Suppressor macrophage treated with lipopolysaccharide for 1 hour (primary cell): ENCODE measurements around the gene R3HDM1.
"Not testable (repeated sequence)": the region's sequence is repeated elsewhere in the genome, so short reads cannot be mapped to it uniquely, and the experiment has no call there.

Experiments used
- DNase-seq, 3 donors: peaks; one replicate each; pipeline ENCODE4 v3.0.0-alpha.2; 2020 to 2022

The R3HDM1 gene

DNA sequence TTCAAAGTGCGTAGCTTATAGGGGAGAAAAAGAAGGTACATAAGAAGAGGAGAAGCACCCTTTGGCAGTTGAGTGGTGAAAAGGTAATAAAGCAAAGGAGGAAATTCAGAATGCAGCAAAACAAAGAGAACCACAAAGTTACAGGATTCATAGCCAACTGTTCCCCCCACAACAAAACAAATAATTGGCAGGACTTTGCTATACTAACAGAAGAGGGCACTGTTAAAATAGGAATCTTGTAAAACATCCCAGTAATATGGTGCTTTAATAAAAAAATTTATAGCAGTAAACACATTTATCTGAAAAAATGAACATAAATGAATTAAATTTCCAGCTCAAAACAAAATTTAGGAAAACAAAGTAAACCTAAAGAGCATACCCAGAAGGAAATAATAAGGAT lies 42.3 kb downstream of the R3HDM1 start:
- DNase-seq, result no peak

DNA sequence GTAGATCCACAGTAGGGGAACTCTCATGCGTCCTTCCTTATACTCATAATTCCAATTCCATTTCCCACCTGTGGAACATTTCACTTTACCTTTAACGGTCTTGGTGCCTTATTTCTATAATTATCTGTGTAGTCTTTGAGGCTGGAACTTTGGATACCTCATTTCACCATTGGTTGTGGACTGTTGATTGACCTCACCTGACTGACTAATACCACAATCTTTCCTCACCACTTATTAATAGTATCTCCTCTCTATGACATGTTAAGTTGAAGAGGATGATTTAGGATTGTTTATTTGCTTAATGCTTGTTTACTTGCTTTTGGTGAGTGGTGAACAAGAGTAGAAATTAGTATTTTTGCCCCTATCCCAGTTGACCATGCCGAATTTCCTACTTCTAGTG lies 50.0 kb downstream of the R3HDM1 start:
- DNase-seq, result no peak

DNA sequence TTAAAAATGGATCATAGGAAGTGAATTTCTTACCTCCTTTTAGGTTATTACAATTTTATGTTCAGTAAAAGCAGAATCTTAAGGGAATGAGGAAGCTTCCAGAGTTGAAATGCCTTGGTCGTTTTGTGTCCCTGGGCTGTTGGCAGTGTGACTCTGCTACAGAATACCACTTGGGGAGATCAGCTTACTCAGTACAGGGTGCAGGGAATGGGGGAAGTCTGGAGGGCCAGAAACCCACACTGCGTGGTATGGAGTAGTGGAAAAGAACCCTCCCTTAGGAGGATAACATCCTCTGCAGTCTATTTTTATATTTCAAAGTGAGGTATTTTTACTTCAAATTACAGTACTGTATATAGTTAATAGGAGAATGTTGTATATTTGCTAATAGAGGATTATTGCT lies 51.1 kb downstream of the R3HDM1 start:
- peak in 1 of 3 donors; percentile 8 for DNase-seq

DNA sequence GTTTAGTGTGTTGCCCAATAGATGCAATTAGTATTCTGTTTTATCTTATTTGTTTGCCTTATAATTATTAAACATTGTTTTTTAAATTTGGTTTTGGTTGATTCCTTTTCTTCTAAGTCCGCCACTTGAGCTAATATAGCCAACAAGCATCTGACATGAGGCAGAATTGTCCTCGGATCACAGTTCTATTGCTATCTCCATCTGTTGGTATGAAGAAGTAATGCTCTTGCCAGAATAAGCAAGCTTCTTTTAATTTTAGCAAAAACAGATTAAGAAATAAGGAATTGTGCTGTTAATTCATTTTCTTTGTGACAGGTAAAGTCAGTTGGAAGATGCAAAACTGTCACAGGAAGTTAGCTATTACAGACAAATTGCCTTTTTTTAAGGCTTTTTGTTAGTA lies 54.3 kb downstream of the R3HDM1 start:
- no peak for DNase-seq

DNA sequence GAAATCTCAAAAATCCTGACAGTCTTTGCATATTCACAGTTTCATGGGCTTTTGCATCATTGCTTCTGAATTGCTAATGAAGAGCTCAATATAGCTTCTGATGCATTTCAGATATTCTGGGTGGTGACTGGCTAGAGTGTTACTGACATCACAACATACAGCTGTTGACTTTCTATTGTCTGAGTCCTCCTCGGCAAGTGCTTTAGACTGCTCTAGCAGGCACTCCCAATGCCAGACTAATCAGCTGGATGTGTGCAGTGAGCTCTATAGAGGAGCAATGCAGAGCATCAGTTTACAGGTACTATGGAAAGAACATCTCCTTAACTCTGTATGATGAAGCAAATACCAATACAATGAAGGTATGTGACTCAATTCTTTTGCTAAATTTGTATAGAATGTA lies 54.9 kb downstream of the R3HDM1 start:
- no peak for DNase-seq

DNA sequence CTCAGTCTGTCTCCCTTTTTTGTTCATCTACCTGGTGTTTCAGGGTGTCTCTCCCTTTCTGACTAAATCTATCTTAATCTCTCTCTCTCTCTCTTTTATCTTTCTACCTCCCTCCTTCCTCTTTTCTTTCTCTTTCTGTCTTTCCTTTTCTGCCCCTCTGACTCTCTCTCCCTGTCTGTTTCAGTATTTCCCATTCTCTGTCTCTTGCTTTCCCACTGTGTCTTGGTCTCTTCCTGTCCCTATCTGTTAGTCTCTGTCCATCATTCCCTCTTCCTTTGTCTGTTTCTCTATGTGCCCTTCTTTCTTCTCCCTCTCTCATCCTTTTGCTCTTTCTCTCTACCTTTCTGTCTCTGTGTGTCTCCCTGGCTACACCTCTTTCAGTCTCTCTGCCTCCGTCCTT lies 56.7 kb downstream of the R3HDM1 start:
- no peak for DNase-seq

DNA sequence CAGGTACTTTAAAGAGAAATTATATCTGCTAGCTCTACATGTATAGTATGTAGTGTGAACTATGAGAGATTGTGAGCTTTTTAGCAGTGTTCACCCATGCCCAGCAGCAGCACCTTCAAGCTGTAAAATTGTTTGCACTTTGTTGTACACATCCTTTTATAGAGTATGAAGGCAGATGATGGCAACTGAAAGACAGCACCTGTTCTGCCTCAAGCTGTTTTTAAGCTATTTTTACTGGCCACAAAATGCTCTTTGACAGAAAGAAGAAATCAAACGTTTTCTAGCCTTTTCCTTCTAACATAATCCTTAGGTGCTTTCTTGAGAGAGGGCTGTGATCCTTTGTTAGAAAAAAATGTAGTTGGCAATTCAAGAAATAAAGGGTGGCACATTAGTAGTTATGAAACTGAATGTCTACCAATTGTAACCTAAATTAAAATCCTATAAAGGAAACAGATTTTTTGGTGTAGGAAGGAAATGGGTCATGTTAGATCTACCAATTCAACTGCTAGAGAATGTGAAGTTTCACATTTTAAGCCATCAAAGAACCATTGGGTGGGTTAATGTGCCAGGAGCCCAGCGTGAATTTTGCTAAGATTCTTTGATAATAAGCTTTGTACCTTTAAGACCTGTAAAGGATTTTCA lies 59.5 kb downstream of the R3HDM1 start:
- no peak for DNase-seq

DNA sequence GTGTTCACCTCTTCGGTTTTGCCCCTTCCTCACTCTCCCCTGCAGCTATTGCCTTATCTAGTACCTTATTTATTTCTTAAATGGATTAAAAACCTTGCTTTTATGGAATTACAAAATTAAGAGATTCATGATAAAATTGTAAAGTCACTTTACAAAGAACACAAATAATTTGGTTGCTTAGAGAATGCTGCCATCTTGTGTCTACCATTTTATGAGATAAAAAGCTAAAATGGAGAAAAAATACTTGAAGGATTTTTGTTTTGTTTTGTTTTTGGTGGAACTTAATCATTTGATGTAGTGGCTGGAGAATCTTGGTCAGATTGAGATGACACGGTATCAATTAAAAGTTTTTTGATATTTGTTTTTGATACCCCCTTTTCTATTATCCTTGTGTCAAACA lies 69.6 kb downstream of the R3HDM1 start:
- peak; percentile 13 to 28 (median 23) for DNase-seq

DNA sequence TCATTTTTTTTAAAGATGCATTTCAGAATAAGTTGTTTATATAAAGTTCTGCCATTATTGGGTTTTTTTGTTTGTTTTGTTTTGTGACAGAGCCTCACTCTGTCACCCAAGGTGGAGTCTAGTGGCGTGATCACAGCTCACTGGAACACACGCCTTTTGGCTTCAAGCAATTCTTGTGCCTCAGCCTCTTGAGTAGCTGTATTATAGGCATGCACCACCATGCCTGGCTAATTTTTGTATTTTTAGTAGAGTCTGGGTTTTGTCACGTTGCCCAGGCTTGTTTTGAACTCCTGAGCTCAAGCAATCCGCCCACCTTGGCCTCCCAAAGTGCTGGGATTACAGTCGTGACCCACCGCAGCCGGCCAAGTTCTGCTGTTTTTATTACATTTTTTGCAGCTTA lies 72.3 kb downstream of the R3HDM1 start:
- no peak for DNase-seq

DNA sequence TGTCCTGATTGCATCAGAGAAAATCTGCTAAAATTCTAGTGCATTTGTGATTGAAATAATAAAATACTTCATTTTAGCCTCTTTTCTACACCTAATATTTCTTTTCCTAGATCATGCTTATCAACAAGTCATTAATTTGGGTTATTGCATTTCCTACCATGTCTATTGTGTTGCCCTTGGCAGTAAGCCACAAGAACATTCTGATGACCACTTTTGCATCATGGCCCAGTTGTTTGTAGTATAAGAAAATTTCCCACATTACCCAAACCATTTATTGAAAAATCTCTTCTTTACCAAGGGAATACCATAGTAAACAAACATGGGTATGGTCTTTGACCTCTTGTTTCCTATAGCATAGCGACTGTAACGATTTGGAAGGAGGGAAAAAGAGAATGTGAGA lies 76.3 kb downstream of the R3HDM1 start:
- no peak for DNase-seq

DNA sequence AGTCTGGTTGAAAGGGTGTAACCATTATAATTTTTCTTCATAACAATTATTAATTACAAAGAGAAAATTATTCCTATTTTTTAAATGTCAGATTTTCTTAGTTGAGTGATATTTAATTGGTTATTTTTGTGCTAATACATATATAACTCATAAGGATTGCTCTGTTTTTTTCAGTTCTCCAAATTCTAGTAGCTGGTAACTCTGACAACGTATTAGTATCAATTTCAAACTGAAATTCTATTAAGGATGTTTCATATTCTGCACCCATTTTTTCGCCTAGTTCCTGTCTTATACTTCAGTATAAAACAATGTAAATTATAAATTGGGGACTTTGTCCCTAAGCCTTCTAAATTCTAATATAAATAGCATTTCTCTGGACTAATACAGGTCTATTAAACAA lies 81.0 kb downstream of the R3HDM1 start:
- no peak for DNase-seq

DNA sequence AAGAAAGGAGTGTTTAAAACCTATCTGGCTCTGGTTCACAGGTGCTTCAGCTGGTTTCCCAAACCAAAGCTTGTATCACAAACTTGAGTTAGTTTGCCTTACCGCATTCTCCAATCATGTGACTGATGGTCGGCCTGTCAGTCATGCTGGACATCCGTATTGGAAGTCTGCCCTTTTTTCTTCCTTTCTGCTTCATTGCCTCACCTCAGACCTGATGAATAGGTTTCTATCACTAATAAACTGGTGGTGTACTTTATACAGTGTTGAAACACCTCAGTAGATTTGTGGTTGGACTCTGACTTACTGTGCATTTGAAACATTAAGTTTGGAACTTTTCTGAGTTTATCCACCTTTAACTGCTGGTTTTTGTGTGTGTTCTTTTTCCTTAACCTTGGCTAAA lies 84.1 kb downstream of the R3HDM1 start:
- no peak for DNase-seq

DNA sequence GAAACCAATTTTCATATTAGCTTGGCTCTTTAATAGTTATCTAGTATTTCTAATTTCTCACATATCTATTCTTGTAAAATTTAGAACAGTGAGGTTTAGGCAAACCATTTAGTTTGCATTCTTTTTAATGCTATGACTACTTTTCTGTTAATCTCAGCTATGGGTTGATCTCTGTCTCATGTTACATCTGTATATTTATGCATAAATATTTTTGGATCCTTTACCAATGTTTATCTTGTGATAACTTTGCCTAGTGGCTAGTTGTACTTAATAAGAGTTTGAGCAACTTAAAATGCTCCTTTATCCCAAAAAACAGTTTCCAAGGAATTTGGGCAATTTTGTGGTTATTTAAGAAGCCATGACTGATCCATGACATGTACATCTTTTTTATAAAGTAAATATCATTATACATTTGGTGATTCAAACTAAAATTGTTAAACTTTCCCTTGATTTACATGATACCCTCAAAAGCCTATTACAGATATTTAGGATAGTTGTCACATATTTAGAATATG lies 86.3 kb downstream of the R3HDM1 start:
- no peak for DNase-seq

DNA sequence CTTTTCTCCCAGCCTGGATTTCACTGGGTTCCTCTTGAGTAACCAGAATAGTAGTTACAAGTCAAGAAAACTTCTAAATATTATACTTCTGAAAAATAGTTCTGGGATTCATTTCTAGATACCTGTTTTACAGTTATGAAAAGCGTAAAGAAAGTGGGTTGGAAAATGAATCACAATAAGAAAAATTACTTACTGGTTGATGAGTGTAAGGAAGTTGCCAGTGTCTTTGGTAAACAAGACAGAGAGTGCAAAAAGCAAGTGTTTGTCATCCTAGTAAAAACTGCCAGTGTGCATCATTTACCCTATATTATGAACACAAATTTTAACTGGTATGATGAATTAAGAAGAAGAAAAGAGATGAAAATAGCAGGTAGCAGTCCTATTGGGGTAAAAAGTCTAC lies 88.9 kb downstream of the R3HDM1 start:
- no peak for DNase-seq

DNA sequence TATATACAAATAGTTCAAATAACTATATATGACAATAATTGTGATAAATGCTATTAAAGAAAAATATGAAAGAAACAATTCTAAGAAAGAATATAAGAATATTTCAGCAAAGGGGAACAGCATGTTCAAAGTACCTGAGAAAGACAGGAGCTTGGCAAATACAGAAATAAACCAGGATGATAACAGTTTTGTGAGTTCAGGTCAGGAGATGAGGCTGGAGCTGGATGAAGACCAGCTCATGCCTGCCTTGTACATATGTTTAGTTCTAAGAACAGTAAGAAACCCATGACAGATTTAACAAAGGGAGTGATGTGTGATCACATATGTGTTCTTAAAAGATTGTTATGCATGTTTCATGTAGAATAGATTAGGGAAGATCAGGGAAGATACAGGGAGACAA lies 98.2 kb downstream of the R3HDM1 start:
- no peak for DNase-seq

DNA sequence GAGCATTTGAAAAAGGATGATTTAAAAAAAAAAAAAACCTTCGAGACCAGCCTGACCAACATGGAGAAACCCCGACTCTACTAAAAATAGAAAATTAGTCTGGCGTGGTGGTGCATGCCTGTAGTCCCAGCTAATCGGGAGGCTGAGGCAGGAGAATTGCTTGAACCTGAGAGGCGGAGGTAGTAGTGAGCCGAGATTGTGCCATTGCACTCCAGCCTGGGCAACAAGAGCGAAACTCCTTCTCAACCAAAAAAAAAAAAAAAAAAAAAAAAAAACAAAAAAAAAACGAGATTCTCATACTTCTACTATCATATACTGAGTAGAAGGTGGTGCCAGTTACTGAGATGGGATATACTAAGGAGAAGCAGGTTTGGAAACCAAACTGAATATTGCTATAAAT lies 98.8 kb downstream of the R3HDM1 start:
- DNase-seq, result not testable (repeated sequence)

DNA sequence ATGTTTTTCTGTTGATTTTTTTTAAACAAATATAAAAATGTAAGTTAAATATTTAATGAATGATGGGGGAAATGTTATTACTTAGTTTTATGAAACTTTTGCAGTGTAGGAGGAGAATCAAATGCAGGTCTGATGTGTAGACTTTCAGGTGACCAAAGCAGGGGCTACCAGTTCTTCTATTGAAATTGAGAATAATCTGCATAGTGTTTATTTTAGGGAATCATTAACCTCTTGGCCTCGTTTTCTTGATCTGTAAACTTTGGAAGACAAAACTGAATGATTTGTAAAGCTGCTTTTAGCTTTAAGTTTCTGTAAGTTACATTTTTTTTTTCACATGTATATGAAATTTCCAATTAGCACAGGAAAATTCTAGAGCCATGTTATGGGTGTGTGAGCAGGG lies 99.2 kb downstream of the R3HDM1 start:
- DNase-seq, result no peak

DNA sequence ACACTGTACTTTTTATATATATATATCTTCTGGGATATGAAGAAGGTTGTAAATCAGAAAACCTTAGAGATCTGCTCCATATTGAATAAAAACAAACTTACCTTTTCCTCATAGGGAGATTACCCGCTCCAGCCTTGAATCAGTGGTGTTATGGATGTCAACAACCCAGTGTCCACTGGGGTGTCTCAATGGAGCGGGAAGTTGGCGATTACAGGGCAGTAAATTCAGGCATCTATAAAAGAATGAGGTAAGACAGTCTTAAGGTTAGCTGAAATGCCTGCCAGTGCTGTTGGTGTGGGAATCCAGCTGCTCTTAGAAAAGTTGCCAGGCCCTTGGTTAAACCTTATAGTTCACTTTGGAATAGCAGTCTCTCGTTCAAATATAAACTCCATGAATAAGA lies 102.3 kb downstream of the R3HDM1 start:
- DNase-seq, result no peak

DNA sequence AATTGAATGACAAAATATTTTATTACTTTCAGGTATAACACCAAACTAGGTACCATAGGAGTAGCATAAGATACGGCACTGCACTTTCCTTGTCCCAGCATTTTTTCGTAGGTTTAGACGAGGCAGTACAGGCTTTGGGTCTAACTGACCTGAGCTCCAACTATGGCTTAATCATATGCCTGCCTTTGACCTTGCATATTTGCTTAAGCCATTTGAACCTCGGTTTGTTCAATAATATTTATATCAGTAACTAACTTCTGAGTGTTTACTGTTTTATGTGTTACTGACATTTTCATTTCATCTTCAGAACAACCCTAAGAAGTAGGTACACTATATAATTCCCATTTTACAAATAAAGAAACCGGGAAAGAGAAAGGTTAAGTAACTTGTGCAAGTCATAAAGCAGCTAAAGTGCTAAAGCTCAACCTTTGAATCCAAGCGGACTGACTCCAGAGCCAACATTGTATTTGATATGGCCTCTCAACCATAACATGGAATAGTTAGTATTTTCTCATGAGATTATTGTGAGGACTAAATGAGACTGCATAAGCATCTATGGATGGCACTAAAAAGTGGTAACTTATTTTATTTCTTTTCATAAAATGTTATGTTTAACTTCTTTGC lies 104.0 kb downstream of the R3HDM1 start:
- no peak for DNase-seq

DNA sequence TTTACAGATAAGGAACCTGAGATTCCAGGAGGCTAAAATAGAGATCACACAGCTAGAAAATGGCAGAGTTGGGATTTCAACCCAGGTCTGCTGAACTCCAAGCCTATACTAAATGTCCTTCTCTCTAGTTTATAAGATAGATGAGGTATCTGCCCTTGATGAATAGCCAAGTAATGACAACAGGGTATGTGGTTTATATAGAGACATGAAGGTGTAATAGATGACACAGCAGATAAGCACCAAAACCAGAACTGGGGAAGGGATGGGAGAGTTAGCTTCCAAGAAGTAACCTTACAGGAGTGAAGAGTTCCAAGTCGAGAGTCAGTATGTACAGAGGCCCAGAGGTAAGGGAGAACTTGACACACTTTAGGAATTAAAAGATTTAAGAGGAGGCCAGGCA lies 105.7 kb downstream of the R3HDM1 start:
- DNase-seq, result no peak

DNA sequence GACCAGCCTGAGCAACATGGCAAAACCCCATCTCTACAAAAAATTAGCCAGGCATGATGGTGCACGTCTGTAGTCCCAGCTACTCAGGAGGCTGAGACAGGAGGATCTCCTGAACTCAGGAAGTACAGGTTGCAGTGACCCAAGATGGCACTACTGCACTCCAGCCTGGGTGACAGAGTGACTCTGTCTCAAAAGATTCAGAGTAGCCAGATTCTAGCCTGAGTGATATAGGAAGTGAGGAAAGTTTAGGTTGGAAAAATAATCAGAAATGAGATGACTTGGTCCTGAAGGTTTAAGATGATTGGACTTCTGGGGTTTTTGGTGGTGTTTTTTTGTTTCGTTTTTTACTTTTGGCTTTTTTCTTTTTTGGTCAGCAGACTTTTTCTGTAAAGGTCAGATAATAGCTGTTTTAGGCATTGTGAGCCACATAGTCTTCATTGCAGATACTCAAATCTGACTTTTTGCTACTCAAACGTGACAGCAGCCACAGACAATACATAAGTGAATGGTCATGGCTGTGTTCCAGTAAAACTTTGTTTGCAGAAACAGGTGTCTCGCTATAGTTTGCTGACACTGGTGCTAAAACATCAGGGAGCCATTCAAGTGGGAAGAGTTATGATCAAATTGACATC lies 106.3 kb downstream of the R3HDM1 start:
- DNase-seq, result no peak

DNA sequence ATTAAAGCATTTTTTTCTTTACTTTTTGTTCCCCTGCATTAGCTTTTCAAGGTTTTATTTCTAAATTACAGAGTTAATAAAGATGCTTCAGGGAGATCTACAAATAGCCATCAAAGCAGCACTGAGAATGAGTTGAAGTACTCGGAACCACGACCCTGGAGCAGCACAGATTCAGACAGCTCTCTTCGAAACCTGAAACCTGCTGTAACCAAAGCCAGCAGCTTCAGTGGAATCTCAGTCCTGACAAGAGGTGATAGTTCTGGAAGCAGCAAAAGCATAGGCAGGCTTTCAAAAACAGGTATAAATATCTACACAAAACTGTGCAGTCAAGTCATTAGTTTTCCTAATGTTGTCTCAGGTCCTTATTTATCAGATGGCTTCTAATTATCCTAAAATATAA lies 107.5 kb downstream of the R3HDM1 start:
- DNase-seq, result no peak

DNA sequence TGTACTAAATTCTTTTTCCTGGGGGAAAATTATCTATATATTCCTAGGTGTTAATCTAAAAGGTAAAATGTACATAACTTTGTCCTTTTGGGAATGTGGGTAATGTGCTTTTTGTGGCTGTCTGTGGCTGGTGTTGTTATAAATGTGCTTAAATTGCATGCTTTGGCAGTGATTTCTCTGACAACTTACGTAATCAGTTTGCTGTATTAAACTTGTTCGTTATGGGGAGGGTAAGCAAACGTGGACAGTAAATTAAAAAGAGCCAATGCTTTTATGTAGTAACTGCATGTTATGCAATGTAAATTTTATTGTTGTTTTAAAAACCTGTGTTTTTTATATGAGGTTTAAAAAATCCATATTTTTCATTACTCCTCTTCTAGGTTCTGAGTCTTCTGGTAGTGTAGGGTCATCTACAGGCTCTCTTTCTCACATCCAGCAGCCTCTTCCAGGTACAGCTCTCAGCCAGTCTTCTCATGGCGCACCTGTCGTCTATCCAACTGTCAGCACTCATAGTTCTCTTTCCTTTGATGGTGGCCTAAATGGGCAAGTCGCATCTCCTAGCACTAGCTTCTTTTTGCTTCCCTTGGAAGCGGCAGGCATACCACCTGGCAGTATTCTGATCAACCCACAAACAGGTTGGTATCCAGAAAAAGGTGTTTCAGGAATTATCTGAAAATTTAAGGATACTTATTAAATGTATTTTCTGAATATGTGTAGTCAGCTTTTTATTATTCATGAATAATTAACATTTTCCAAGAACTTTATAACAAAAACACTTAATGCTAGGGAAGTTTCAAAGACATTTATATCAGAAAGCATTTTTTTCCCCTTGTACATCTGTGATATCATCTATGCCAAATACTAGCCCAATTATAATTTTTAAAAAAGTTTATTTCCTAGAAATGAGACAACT lies 110.1 kb downstream of the R3HDM1 start:
- DNase-seq, result no peak
